ENCODE measurements around the gene RRAS2. TPM values are rescaled to one million over a fixed set of nuclear protein-coding genes. Genes with fewer than 3 reads are reported as not detected.

RRAS2 gene
- total RNA-seq, 4 donors from 2014 or later: 12.3 to 86.0 (median 41.7) TPM

- in situ Hi-C loops (cut with MboI; ENCODE audit: low pct_ligation_motif_present in 1 of 4, low pct_unique_long_range_greater_than_20kb in 1 of 4, low sequenced_read_pairs in 3 of 4): loop anchor here (5.0 to 25.0 kb wide), 4 partner anchors 291 to 486 kb away; no protein-coding TSS in a partner anchor
- no peaks in the 10 kb centered on the region for H3K9me3 ChIP-seq
- TF ChIP-seq, protein P1, sequence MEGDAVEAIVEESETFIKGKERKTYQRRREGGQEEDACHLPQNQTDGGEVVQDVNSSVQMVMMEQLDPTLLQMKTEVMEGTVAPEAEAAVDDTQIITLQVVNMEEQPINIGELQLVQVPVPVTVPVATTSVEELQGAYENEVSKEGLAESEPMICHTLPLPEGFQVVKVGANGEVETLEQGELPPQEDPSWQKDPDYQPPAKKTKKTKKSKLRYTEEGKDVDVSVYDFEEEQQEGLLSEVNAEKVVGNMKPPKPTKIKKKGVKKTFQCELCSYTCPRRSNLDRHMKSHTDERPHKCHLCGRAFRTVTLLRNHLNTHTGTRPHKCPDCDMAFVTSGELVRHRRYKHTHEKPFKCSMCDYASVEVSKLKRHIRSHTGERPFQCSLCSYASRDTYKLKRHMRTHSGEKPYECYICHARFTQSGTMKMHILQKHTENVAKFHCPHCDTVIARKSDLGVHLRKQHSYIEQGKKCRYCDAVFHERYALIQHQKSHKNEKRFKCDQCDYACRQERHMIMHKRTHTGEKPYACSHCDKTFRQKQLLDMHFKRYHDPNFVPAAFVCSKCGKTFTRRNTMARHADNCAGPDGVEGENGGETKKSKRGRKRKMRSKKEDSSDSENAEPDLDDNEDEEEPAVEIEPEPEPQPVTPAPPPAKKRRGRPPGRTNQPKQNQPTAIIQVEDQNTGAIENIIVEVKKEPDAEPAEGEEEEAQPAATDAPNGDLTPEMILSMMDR (IDR thresholded peaks at IDR 0.05): no peak
- TF ChIP-seq EP300 (IDR thresholded peaks at IDR 0.05; ENCODE audit: low read depth): no peak
- TF ChIP-seq POLR2AphosphoS5 (IDR thresholded peaks at IDR 0.05): no peak
- no peak for TF ChIP-seq POLR2A (IDR thresholded peaks at IDR 0.05)
- H3K27ac ChIP-seq: no peak overlapping the region
- H3K4me1 ChIP-seq: no peaks in the 10 kb centered on the region
- intact Hi-C loops (cut with DNase I; ENCODE audit: low total_unique reads): no loop called here
- WGBS, 2 donors (ENCODE audit: low coverage in 1 of 2): 65 to 80% methylated on average over 1 to 5 of the region's 5 CpGs
- no peak overlapping the region for H3K4me3 ChIP-seq
- no peaks in the 10 kb centered on the region for H3K36me3 ChIP-seq
- H3K27me3 ChIP-seq: no peaks in the 10 kb centered on the region
- no peak for DNase-seq
Observed at GRCh38 chr11:14248580-14248981, 110.4 kb downstream of the RRAS2 start.

DNA sequence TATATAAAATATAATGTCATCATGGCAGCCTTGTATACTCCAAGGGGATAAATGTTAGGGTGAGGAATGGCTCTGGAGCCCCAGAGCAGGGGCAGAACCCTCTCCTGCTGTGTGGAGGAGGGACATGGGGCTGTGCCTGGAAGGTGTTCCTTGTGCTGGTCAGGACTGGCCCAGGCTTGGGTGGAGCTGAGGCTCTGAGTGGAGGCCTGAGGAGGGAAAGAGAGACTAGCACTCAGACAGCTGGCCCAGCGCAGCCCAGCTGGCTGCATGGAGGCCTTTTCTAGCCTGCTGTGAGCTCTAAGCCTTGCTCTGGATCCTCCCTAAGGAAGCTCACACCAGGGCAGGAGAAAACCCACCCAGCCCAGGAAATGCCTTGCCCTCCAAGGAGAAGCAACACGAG lies 113.5 kb downstream of the RRAS2 start:
- Histone ChIP-seq H3K4me1 (no peaks in the 10 kb centered on the region), H3K27ac (no peak overlapping the region), H3K9me3 (no peaks in the 10 kb centered on the region), H3K27me3 (no peaks in the 10 kb centered on the region), H3K4me3 (no peak overlapping the region), H3K36me3 (no peaks in the 10 kb centered on the region)
- TF ChIP-seq, protein P1 (IDR thresholded peaks at IDR 0.05): no peak
- no peak for TF ChIP-seq POLR2A (IDR thresholded peaks at IDR 0.05)
- TF ChIP-seq EP300 (IDR thresholded peaks at IDR 0.05; ENCODE audit: low read depth): no peak
- TF ChIP-seq POLR2AphosphoS5 (IDR thresholded peaks at IDR 0.05): no peak
- 60 to 70% methylated on average over 1 to 2 of the region's 2 CpGs for WGBS, 2 donors (ENCODE audit: low coverage in 1 of 2)
- DNase-seq: no peak
- intact Hi-C loops (cut with DNase I; ENCODE audit: low total_unique reads): no loop called here
- in situ Hi-C loops (cut with MboI; ENCODE audit: low pct_ligation_motif_present in 1 of 4, low pct_unique_long_range_greater_than_20kb in 1 of 4, low sequenced_read_pairs in 3 of 4): loop anchor here (5.0 to 25.0 kb wide), 4 partner anchors 288 to 483 kb away; no protein-coding TSS in a partner anchor

DNA sequence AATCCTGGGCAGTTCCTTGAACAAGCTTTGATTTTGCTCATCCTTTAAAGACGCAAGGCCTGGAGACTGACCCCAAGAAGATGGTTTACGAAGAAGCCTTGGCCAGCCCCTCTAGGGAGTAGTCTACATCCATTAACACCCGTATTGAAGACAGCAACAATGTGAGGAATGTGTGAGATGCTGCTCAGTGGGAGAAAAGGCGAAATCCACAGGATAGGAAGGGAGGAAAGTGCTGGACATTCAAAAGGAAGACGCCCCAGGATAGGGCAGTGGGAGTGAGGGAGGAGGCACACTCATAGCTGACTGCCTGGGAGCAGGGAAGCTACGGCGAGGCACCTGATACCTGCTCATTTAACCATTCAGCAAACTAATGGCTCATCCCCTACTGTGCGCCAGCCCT lies 114.1 kb downstream of the RRAS2 start:
- Histone ChIP-seq H3K4me3 (no peak overlapping the region), H3K9me3 (no peaks in the 10 kb centered on the region), H3K27ac (no peak overlapping the region), H3K36me3 (no peaks in the 10 kb centered on the region), H3K27me3 (no peaks in the 10 kb centered on the region), H3K4me1 (no peaks in the 10 kb centered on the region)
- intact Hi-C loops (cut with DNase I; ENCODE audit: low total_unique reads): no loop called here
- no peak for DNase-seq
- TF ChIP-seq POLR2A (IDR thresholded peaks at IDR 0.05): no peak
- TF ChIP-seq, protein P1 (IDR thresholded peaks at IDR 0.05): no peak
- TF ChIP-seq POLR2AphosphoS5 (IDR thresholded peaks at IDR 0.05): no peak
- no peak for TF ChIP-seq EP300 (IDR thresholded peaks at IDR 0.05; ENCODE audit: low read depth)
- WGBS, 2 donors (ENCODE audit: low coverage in 1 of 2): 83 to 91% methylated on average over 1 to 8 of the region's 8 CpGs
- in situ Hi-C loops (cut with MboI; ENCODE audit: low pct_ligation_motif_present in 1 of 4, low pct_unique_long_range_greater_than_20kb in 1 of 4, low sequenced_read_pairs in 3 of 4): loop anchor here (5.0 to 25.0 kb wide), 4 partner anchors 288 to 483 kb away; no protein-coding TSS in a partner anchor

DNA sequence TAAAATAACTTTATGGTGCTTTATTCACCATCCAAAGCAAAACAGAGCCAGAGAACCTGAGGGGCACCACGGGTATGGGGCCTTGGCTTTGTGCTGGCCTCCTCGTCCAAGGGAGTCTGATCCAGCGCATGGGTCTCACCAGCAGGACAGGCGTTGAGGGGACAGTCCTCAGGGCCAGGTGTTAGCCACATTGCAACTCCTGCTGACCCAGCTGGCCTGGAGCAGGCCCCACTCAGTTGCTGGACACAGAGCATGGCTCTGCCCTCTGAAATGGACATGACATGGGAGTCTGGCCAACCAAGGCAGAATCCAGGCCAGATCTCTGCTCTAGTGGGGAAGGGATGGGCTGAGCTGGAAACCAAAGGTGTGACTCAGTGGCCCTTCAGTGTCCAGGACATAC lies 116.2 kb downstream of the RRAS2 start:
- Histone ChIP-seq H3K27me3 (no peaks in the 10 kb centered on the region), H3K9me3 (no peaks in the 10 kb centered on the region), H3K4me3 (no peak overlapping the region), H3K4me1 (no peaks in the 10 kb centered on the region), H3K36me3 (no peaks in the 10 kb centered on the region), H3K27ac (no peak overlapping the region)
- intact Hi-C loops (cut with DNase I; ENCODE audit: low total_unique reads): no loop called here
- DNase-seq: no peak
- in situ Hi-C loops (cut with MboI; ENCODE audit: low pct_ligation_motif_present in 1 of 4, low pct_unique_long_range_greater_than_20kb in 1 of 4, low sequenced_read_pairs in 3 of 4): loop anchor here (10.0 to 25.0 kb wide), 3 partner anchors 288 to 480 kb away; no protein-coding TSS in a partner anchor
- WGBS, 2 donors (ENCODE audit: low coverage in 1 of 2): 99% methylated on average over 4 of the region's 4 CpGs; no CpG with 5 or more reads in 1 of the 2 donors
- no peak for TF ChIP-seq POLR2AphosphoS5 (IDR thresholded peaks at IDR 0.05)
- TF ChIP-seq, protein P1 (IDR thresholded peaks at IDR 0.05): no peak
- TF ChIP-seq EP300 (IDR thresholded peaks at IDR 0.05; ENCODE audit: low read depth): no peak
- TF ChIP-seq POLR2A (IDR thresholded peaks at IDR 0.05): no peak

Measured in transverse colon (tissue), 4 donors.